K562 (cell line): ENCODE data around the gene PLGRKT. TPM values are rescaled to one million over a fixed set of nuclear protein-coding genes. Genes with fewer than 3 reads are reported as not detected.

Experiments
- ATAC-seq: fragments of 200-7000 bp; cut with Tn5 transposase; 3 replicates; pipeline ENCODE4 v1.9.1; 2020; ENCODE audit warnings: moderate library complexity
- BruUV-seq: library from RNA; stranded (reverse); fragments of 400-500 nt; replicated peaks from 2 replicates; lab custom pipeline; 2021; lab: Mats Ljungman, UMichigan
- CTCF ChIA-PET: fragments of 300-600 bp; formaldehyde crosslinking; extraction: SDS; loops from one replicate; lab custom pipeline; 2021; ENCODE audit warnings: low intra/inter-chr PET ratio; lab: Yijun Ruan, JAX
- POLR2A ChIA-PET: fragments of 300-600, 350-650 bp; sonication (Branson Sonifier 250); formaldehyde crosslinking; extraction: SDS; loops from one replicate; lab custom pipeline; 2021; ENCODE audit warnings: antibody characterized with exemption, inconsistent platforms; lab: Yijun Ruan, JAX
- DNase-seq, 4 experiments: peaks; one replicate each; pipeline versions ENCODE4 v3.0.0 to v3.0.0-alpha.2; 2011 to 2018; ENCODE audit warnings: low spot score in 3 of 4, mixed read lengths in 3 of 4; ENCODE audit errors: extremely low read depth in 1 of 4
- FAIRE-seq: peaks from 2 replicates; lab custom pipeline; 2011; peaks lifted over from hg19 to GRCh38; lab: Jason Lieb, UNC
- H2AFZ ChIP-seq: 2 replicates; pipeline ENCODE4 v1.6.0; 2011; ENCODE audit warnings: low read depth, low read length, control low read depth, inconsistent platforms
- H3K27ac ChIP-seq: fragments of 200-600 bp; 3 replicates; pipeline ENCODE4 v1.8.0; 2011; ENCODE audit warnings: low read depth, mild to moderate bottlenecking, control low read depth, inconsistent platforms, low read length, moderate library complexity, mixed read lengths; ENCODE audit errors: extremely low read depth
- H3K27me3 ChIP-seq, 2 experiments: fragments of 300-600 bp in 1 of 2; 2 replicates in 1 of 2; 3 replicates in 1 of 2; pipeline versions ENCODE4 v1.6.0 to v1.8.0; 2011; ENCODE audit warnings: inconsistent platforms in 2 of 2, low read length in 2 of 2, mild to moderate bottlenecking in 1 of 2, mixed read lengths in 1 of 2, moderate library complexity in 1 of 2; ENCODE audit not compliant: control insufficient read depth in 2 of 2, insufficient read depth in 2 of 2
- H3K36me3 ChIP-seq: fragments of 300-600 bp; 3 replicates; pipeline ENCODE4 v1.8.0; 2011; ENCODE audit warnings: mild to moderate bottlenecking, low read length, inconsistent platforms; ENCODE audit not compliant: control insufficient read depth, insufficient read depth
- H3K4me1 ChIP-seq, 2 experiments: fragments of 200-600 bp in 1 of 2; replicated peaks in 1 of 2; 2 replicates in 1 of 2; 3 replicates in 1 of 2; pipeline versions ENCODE4 v1.5.1 to v1.8.0; 2011; ENCODE audit warnings: inconsistent platforms in 2 of 2, low read length in 2 of 2, mild to moderate bottlenecking in 1 of 2, mixed read lengths in 1 of 2, moderate library complexity in 1 of 2; ENCODE audit not compliant: control insufficient read depth in 2 of 2, insufficient read depth in 2 of 2
- H3K4me2 ChIP-seq: 2 replicates; pipeline ENCODE4 v1.6.1; 2011; ENCODE audit warnings: low read length, control low read depth, inconsistent platforms, mixed read lengths; ENCODE audit not compliant: insufficient read depth
- H3K4me3 ChIP-seq: fragments of 200-600 bp; sonication (generic), shearing (Covaris generic); 2 replicates; pipeline ENCODE4 v1.5.1; 2016; ENCODE audit warnings: control low read depth, inconsistent platforms
- H3K79me2 ChIP-seq: fragments of 200-600 bp; 3 replicates; pipeline ENCODE4 v1.8.0; 2011; ENCODE audit warnings: low read length, inconsistent platforms; ENCODE audit not compliant: control insufficient read depth, insufficient read depth
- H3K9ac ChIP-seq, 2 experiments: 2 replicates each; pipeline versions ENCODE4 v1.6.0 to v1.6.1; 2011; ENCODE audit warnings: low read depth in 2 of 2, low read length in 2 of 2, control low read depth in 1 of 2, inconsistent platforms in 1 of 2, mild to moderate bottlenecking in 1 of 2, mixed read lengths in 1 of 2; ENCODE audit not compliant: insufficient read depth in 1 of 2
- H3K9me1 ChIP-seq: one replicate; pipeline ENCODE4 v1.6.0; 2011; ENCODE audit warnings: inconsistent platforms, mild to moderate bottlenecking, low read length, moderate library complexity; ENCODE audit not compliant: control insufficient read depth, insufficient read depth
- H3K9me3 ChIP-seq: replicated peaks from 2 replicates; pipeline ENCODE4 v1.5.1; 2011; ENCODE audit warnings: low read depth, low read length, inconsistent platforms; ENCODE audit not compliant: control insufficient read depth, insufficient read depth
- H4K20me1 ChIP-seq: replicated peaks from 2 replicates; pipeline ENCODE4 v1.6.1; 2011; ENCODE audit warnings: low read length, inconsistent platforms, mixed read lengths; ENCODE audit not compliant: control insufficient read depth, insufficient read depth
- BDP1 ChIP-seq: IDR thresholded peaks from 3 replicates; pipeline ENCODE4 v1.6.1; 2011; ENCODE audit not compliant: insufficient read length, insufficient read depth
- CREB1 ChIP-seq, 2 experiments: sonication (generic) in 1 of 2; formaldehyde crosslinking in 1 of 2; IDR thresholded peaks; 2 replicates each; pipeline versions ENCODE4 v1.6.1 to v1.8.0; 2012 to 2022; ENCODE audit warnings: inconsistent platforms in 1 of 2, mild to moderate bottlenecking in 1 of 2, missing genetic modification reagents in 1 of 2, moderate library complexity in 1 of 2
- FOXK1 ChIP-seq: sonication (generic); formaldehyde crosslinking; IDR thresholded peaks from 2 replicates; pipeline ENCODE4 v1.8.0; 2022; ENCODE audit warnings: missing genetic modification reagents, mild to moderate bottlenecking, borderline replicate concordance
- HDAC3 ChIP-seq: fragments of 450-650 bp; IDR thresholded peaks from 2 replicates; pipeline ENCODE4 v1.6.1; 2018; ENCODE audit warnings: borderline replicate concordance, mild to moderate bottlenecking, moderate library complexity; ENCODE audit not compliant: partially characterized antibody
- HMGN3 ChIP-seq: IDR thresholded peaks from 2 replicates; pipeline ENCODE4 v1.6.1; 2011; ENCODE audit warnings: borderline replicate concordance, low read depth, mild to moderate bottlenecking, mixed read lengths, low read length; ENCODE audit not compliant: insufficient read length; ENCODE audit errors: extremely low read depth
- MAFK ChIP-seq: IDR thresholded peaks from 2 replicates; pipeline ENCODE4 v1.6.1; 2011; ENCODE audit warnings: low read length, improper control_type of control experiment
- NFE2 ChIP-seq: IDR thresholded peaks from 2 replicates; pipeline ENCODE4 v1.6.1; 2014; ENCODE audit warnings: antibody characterized with exemption, low read depth
- PHTF2 ChIP-seq: fragments of 250-450 bp; sonication (Bioruptor Pico); IDR thresholded peaks from 2 replicates; pipeline ENCODE4 v1.5.0; 2021; ENCODE audit warnings: mild to moderate bottlenecking
- RERE ChIP-seq: sonication (generic); formaldehyde crosslinking; IDR thresholded peaks from 2 replicates; pipeline ENCODE4 v1.8.0; 2023; ENCODE audit warnings: missing genetic modification reagents, mild to moderate bottlenecking, borderline replicate concordance
- SMAD2 ChIP-seq: fragments of 150-350 bp; IDR thresholded peaks from 2 replicates; pipeline ENCODE4 v1.6.1; 2014; ENCODE audit warnings: low read depth, mild to moderate bottlenecking, low read length
- THRAP3 ChIP-seq: fragments of 450-650 bp; IDR thresholded peaks from 2 replicates; pipeline ENCODE4 v1.6.1; 2016; ENCODE audit warnings: mild to moderate bottlenecking, inconsistent platforms, borderline replicate concordance
- ZBTB43 ChIP-seq: sonication (generic); formaldehyde crosslinking; IDR thresholded peaks from 2 replicates; pipeline ENCODE4 v1.8.0; 2023; ENCODE audit warnings: mild to moderate bottlenecking, missing genetic modification reagents
- ZFP30 ChIP-seq: fragments of 250-450 bp; sonication (Bioruptor Pico); IDR thresholded peaks from 2 replicates; pipeline ENCODE4 v1.8.0; 2022; ENCODE audit warnings: moderate library complexity, mild to moderate bottlenecking, inconsistent platforms, borderline replicate concordance
- ZNF707 ChIP-seq: fragments of 250-450 bp; sonication (Bioruptor Pico); conservative IDR thresholded peaks from 2 replicates; pipeline ENCODE4 v1.8.0; 2022; ENCODE audit warnings: inconsistent platforms, mild to moderate bottlenecking, moderate library complexity
- WGBS: fragments of 100-300 bp; shearing (Covaris generic); methylation state at CpG from one replicate; pipeline ENCODE4 v1.1.6; 2016; ENCODE audit warnings: low coverage, mixed read lengths; ENCODE audit not compliant: insufficient coverage; ENCODE audit errors: missing lambda C conversion rate; 5-methylcytosine and 5-hydroxymethylcytosine counted together
- in situ Hi-C: fragments of 300-500 bp; cut with MboI; formaldehyde crosslinking; loops from 4 replicates; pipeline ENCODE4 v1.15.0; 2018; ENCODE audit warnings: inconsistent platforms, mixed read lengths
- intact Hi-C: fragments of 100-400 bp; cut with micrococcal nuclease; formaldehyde crosslinking; loops from 2 replicates; pipeline ENCODE4 v1.14.2; 2022
- polyA plus RNA-seq, 8 experiments: library from polyadenylated mRNA; depleted of rRNA in 4 of 8; stranded (reverse) in 5 of 8; unstranded in 3 of 8; fragments of >200 nt; fragmentation: Nextera tagmentation in 2 of 8; fragmentation: Illumina TruSeq in 1 of 8; extraction: Ambion mirVana in 2 of 8; extraction: Trizol in 1 of 8; gene quantifications; 2 replicates each; pipeline versions ENCODE4 v1.2.1 to v1.2.3, GENCODE V29; 2011 to 2014; ENCODE audit warnings: inconsistent platforms in 1 of 8, missing spikeins in 1 of 8
- total RNA-seq, 7 experiments: library from RNA; depleted of rRNA in 6 of 7; stranded (reverse); fragments of >200 nt in 6 of 7; fragmentation: Illumina TruSeq in 2 of 7; extraction: Trizol in 2 of 7; gene quantifications; 2 replicates each; pipeline versions ENCODE4 v1.2.1 to v1.2.3, GENCODE V29; 2011 to 2021; ENCODE audit warnings: low replicate concordance in 1 of 7
- TF ChIP-seq, protein P1 (sequence below): fragments of 250-450 bp; sonication (Bioruptor Pico); IDR thresholded peaks from 2 replicates; pipeline ENCODE4 v1.6.1; 2021; ENCODE audit warnings: mild to moderate bottlenecking

The PLGRKT gene
- total and polyA plus RNA-seq, 9 of the 15 experiments (the other 6 are each of a cell fraction or from before 2014, with no cell fraction given): 4.7 to 13.8 (median 6.5) TPM

- no peaks in the 10 kb centered on the region for H3K9me1 ChIP-seq
- H3K4me3 ChIP-seq: no peak overlapping the region
- intact Hi-C loops: no loop called here
- TF ChIP-seq BDP1 (no peak), NFE2 (no peak), MAFK (no peak), ZFP30 (CRISPR knock-in tag) (no peak), SMAD2 (no peak), CREB1 (IDR thresholded peaks at IDR 0.05) (no peak), CREB1 (CRISPR knock-in tag; IDR thresholded peaks at IDR 0.05) (no peak), ZBTB43 (no peak), PHTF2 (no peak), HMGN3 (no peak), ZNF707 (no peak), RERE (CRISPR knock-in tag) (no peak), FOXK1 (CRISPR knock-in tag) (no peak), HDAC3 (no peak), THRAP3 (no peak)
- TF ChIP-seq, protein P1, sequence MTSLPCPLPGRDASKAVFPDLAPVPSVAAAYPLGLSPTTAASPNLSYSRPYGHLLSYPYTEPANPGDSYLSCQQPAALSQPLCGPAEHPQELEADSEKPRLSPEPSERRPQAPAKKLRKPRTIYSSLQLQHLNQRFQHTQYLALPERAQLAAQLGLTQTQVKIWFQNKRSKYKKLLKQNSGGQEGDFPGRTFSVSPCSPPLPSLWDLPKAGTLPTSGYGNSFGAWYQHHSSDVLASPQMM (CRISPR knock-in tag): no peak
- H3K4me2 ChIP-seq: no peak overlapping the region
- H3K9me3 ChIP-seq: no peaks in the 10 kb centered on the region
- FAIRE-seq (no peak), ATAC-seq (no peak), DNase-seq (no peak)
- ChIA-PET CTCF (no interaction called here), POLR2A (interaction anchor here (0.5 kb wide), 1 partner anchor 775 kb away, joined by 3 read pairs; no protein-coding TSS in a partner anchor)
- in situ Hi-C loops: no loop called here
- no TSS peak for BruUV-seq
- no peaks in the 10 kb centered on the region for H3K36me3 ChIP-seq
- no peaks in the 10 kb centered on the region for H3K4me1 ChIP-seq
- H3K27me3 ChIP-seq: no peaks in the 10 kb centered on the region; a peak in 1 of 5 replicates
- H2AFZ ChIP-seq: no peak overlapping the region
- WGBS: 0% methylated on average over 2 of the region's 2 CpGs
- no peak overlapping the region for H3K27ac ChIP-seq
- H4K20me1 ChIP-seq: no peaks in the 10 kb centered on the region
- H3K9ac ChIP-seq: no peak overlapping the region
- no peaks in the 10 kb centered on the region for H3K79me2 ChIP-seq
Observed at GRCh38 chr9:5466766-5467165, 29.0 kb upstream of the PLGRKT start.
